NT2/D1 (cell line): ENCODE data around the gene FRAS1.

ENCODE experiments used
- SUZ12 ChIP-seq: IDR thresholded peaks from 2 replicates; pipeline ENCODE4 v1.6.1; 2011; ENCODE audit not compliant: insufficient read length, insufficient read depth; ENCODE audit errors: extremely low read depth
- YY1 ChIP-seq: IDR thresholded peaks from 2 replicates; pipeline ENCODE4 v1.6.1; 2011; ENCODE audit not compliant: insufficient read length, insufficient read depth
- ZNF274 ChIP-seq: IDR thresholded peaks from 2 replicates; pipeline ENCODE4 v1.6.1; 2011; ENCODE audit warnings: mild to moderate bottlenecking, low read depth, low read length

GRCh38 chr4:78019414-78019813 is 37.7 kb upstream of the FRAS1 start:
- TF ChIP-seq ZNF274 = no peak
- TF ChIP-seq SUZ12 = no peak
- TF ChIP-seq YY1 = no peak
